ENCODE results near the gene CFAP70.

GRCh38 chr10:73238990-73239566 is 119.6 kb downstream of the CFAP70 start:
- TF ChIP-seq CTCF (IDR thresholded peaks at IDR 0.05) (no peak), EP300 (IDR thresholded peaks at IDR 0.05; ENCODE audit: low read depth) (no peak)

Measured in transverse colon (tissue), 3 donors.